CD1c-positive myeloid dendritic cell (primary cell): Measurements from ENCODE around the gene NFAM1.

Experiments used
- DNase-seq: peaks from one replicate; pipeline ENCODE4 v3.0.0-alpha.2; 2016; ENCODE audit errors: extremely low spot score

NFAM1 gene

GRCh38 chr22:42439821-42440674 lies 7.8 kb upstream of the NFAM1 start:
- DNase-seq: peak; percentile 89

- no peak for DNase-seq
Measured at GRCh38 chr22:42439021-42439567, 6.9 kb upstream of the NFAM1 start.

DNA sequence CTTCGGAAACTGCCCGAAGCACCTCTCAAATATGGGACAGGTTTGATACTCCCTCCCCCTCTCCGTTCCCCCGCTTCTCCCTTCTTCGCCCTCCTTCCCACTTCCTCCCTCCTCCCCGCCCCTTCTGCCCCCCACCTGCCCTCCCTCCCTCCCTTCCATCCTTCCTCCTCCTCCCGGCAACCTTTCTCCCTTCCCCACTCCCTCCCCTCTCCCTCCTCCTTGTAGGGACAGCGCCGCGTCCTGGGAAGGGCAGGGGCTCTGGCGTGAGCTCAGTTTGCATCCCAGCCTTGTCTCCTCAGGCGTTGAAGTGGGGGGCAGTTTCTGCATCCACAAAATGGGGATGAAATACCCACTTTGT lies 6.1 kb upstream of the NFAM1 start:
- DNase-seq: no peak

GRCh38 chr22:42437488-42438292 lies 5.5 kb upstream of the NFAM1 start:
- peak; percentile 86 for DNase-seq

DNA sequence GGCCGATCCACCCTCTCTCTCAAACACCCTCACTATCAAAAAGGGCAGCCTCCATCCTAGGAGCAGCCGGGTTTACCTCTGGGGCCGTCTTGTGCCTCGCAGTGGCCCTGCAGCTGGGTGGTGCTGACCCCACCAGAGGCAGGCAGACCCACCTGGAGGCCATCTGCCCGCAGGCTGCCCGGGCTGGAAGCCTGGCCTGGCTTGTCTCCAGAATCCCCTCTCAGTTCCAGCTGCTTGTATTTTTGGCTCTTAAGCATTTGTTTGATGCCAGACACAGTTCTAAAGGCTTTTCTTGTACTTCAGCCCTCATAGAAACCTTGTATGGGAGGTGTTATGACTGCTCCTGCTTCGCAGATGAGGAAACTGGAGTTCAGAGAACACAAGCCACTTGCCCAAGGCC lies 4.2 kb upstream of the NFAM1 start:
- no peak for DNase-seq

DNA sequence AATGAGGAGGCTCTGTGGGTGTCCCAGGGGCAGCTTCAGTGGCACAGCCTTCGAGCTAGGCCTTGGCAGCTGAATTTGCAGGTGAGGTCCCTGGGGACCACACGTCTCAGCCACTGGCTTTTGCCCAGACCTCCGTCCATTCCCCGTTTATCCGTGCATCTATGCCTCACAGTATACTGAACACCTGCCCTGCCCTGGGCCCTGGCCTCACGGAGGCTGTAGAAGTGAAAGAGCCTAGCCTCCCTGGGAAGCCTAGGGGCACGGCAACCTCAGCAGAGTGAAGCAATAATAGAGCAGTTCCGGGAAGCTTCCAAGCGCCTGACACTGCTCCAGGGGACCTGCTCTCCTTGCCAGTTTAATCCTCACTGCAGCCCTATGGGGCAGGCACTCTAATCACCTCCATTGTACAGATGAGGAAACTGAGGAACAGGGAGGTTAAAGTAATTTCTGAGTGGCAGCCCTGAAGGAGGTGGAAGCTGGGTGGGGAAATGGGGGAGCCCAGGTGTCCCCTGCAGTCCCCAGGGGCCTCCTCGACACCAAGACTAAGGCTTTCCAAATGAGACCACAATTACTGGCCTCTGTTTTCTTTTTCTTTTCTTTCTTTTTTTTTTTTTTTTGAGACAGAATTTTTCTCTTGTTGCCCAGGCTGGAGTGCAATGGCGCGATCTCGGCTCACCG lies 2.7 kb upstream of the NFAM1 start:
- no peak for DNase-seq

- DNase-seq: no peak
Measured at GRCh38 chr22:42433754-42434682, 1.8 kb upstream of the NFAM1 start.

DNA sequence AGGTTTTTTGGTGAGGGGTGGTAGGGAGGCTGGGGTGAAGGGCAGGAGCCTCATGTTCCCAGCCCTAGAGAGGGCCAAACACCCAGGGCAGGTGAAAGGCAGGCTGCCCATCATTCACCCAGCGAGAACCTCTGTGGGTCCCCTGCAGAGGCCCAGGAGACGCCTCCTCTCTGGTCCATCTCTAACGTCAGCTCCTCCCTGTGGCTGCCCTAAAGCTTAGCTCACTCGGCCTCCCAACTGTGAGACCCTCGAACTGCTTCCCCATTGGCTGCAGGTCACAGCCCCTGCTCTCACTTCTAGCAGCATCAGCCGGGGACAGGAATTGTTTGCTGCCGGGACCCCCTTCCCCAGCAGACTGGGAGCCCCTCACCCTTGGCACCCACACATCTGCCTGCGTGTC lies 615 bp upstream of the NFAM1 start:
- DNase-seq: no peak

DNA sequence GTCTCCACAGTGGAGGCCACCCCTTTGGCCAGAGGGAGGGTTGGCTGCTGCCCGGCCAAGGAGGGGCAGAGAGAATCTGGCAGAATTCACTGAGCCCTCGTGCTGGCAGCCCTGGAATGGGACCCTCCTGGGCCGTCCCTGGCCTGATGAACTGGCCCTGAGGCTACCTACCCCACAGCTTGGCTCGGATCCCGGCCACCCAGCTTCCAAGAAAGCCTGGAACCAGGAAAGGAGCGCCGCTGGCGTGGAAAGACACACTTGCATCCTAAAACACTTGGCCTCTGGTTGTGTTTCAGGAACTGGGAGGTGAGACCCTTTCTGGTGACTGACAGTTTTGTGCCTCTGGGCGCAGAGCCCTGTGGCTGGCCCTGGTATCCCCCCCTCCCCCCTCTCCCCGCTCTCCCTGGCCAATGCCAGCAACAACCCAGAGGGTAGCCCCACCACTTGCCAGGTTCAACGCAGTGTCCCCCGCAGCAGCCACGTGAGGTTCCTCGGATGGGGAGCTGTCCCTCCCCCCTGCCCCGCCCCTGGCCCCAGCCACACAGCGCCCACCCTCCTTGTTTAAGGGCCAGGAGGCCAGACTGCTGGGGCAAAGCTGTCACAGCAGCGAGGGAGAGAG lies 693 bp downstream of the NFAM1 start:
- peak; percentile 6 for DNase-seq

DNA sequence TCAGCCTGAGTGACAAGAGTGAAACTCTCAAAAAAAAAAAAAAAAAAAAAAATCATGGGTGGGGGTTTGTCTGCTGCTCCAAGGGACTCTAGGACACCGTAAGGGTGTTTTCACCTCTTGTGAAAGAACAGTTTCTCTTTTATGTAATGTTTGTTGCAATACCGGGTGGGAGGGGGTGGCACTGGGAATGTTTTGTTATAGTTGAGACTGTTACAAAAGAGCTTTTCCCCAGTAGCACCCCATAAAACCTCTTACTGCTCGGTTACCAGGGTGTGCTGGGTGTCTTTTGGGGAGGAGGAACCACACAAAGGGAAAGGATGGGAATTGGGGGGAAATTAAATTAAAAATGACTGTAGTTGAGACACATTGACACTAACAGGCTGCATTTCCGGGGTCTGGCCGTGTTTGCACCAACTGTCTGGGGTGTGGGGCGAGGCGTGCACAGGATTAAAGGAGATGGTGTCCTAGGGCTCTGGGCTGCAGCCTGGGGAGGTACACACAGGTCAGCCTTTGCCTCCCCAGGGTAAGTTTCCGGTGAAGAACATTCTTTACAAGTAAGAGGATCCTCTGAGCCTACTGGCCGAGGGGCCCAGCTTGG lies 1.6 kb downstream of the NFAM1 start:
- DNase-seq: peak; percentile 78

GRCh38 chr22:42428760-42429159 lies 3.4 kb downstream of the NFAM1 start:
- no peak for DNase-seq

DNA sequence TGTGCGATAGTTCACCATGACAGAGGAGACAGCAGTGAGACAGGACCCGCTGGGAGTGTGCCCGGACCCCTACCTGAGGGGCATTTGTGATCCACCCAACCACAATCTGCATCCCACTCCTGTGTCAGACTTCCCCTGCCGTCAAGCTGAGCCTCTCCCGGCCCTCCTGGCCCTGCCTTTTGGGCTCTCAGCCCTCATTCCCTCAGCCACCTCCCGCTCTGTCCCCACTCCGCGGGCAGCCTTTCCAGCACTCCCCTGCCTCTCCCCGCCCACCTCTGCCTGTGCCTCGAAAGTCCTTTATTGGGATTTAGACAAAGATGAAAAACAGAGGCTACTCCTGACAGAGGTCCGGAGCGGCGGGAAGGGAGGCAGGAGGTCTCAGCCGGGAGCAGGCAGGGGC lies 4.2 kb downstream of the NFAM1 start:
- DNase-seq: no peak

DNA sequence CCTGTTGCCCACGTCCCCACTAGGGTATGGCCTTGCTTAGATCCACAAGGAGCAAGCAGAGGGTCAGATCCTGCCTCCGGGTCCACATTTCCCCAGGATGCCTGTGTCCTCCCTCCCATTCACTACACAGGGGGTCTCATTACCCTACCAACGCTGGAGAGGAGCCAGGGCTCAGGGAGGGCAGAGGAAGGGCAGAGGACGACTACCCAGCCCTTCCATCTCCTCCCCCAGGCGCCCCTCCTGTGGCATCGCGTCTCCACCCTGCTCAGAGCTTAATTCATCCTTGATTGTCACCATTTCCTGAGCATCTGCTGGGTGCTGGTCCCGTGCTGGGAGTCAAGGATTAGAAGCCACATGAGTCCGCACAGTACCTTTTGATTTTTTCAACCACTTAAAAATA lies 5.0 kb downstream of the NFAM1 start:
- DNase-seq: no peak

GRCh38 chr22:42425989-42426355 lies 6.2 kb downstream of the NFAM1 start:
- no peak for DNase-seq

- no peak for DNase-seq
Measured at GRCh38 chr22:42425337-42425988, 6.7 kb downstream of the NFAM1 start.

GRCh38 chr22:42419243-42419881 lies 12.8 kb downstream of the NFAM1 start:
- peak; percentile 89 for DNase-seq

DNA sequence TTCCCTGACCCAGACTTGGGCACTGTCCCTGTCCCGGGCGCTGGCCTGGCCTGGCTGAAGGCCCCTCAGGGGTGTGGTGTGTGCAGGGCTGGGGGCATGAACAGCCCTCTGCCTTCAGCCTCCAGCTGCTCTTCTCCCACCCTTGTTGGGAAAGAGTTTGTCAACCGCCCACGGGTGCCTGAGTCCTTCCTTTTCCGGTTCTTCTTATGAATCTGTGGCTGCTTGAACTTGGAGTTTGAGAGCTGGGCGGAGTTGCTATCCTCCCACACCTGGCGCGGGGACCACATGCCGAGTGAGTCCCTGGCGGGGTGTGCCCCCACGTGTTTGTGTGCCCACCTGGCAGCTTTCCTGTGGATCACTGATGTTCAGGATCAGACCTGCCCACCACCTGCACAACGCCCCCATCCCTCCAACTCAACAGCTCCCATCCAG lies 13.4 kb downstream of the NFAM1 start:
- peak; percentile 94 for DNase-seq

GRCh38 chr22:42417645-42418305 lies 14.4 kb downstream of the NFAM1 start:
- DNase-seq: peak; percentile 42
